ENCODE measurements around the gene KRT6A.

KRT6A gene

GRCh38 chr12:52493172-52493571, at the start of gene KRT6A:
KRT6A (minus strand) TSS chr12:52493257; CDS start chr12:52493188, 69 bp downstream.
- no peak for DNase-seq (ENCODE audit: low spot score)

- no peak for DNase-seq (ENCODE audit: low spot score)
Measured at GRCh38 chr12:52542157-52542556, 49.1 kb upstream of the KRT6A start.

GRCh38 chr12:52541709-52542108, 48.7 kb upstream of the KRT6A start:
- no peak for DNase-seq (ENCODE audit: low spot score)

GRCh38 chr12:52540531-52540930, 47.5 kb upstream of the KRT6A start:
- DNase-seq (ENCODE audit: low spot score), result no peak

GRCh38 chr12:52539821-52540173, 46.7 kb upstream of the KRT6A start:
- no peak for DNase-seq (ENCODE audit: low spot score)

GRCh38 chr12:52539083-52539820, 46.2 kb upstream of the KRT6A start:
- DNase-seq (ENCODE audit: low spot score), result no peak

GRCh38 chr12:52537101-52537500, 44.0 kb upstream of the KRT6A start:
- DNase-seq (ENCODE audit: low spot score), result no peak

GRCh38 chr12:52535574-52535973, 42.5 kb upstream of the KRT6A start:
- DNase-seq (ENCODE audit: low spot score), result no peak

- DNase-seq (ENCODE audit: low spot score), result no peak
Measured at GRCh38 chr12:52534482-52534881, 41.4 kb upstream of the KRT6A start.

- DNase-seq (ENCODE audit: low spot score), result no peak
Measured at GRCh38 chr12:52533686-52534470, 40.8 kb upstream of the KRT6A start.

GRCh38 chr12:52532636-52533035, 39.6 kb upstream of the KRT6A start:
- DNase-seq (ENCODE audit: low spot score), result no peak

- no peak for DNase-seq (ENCODE audit: low spot score)
Measured at GRCh38 chr12:52531566-52532300, 38.7 kb upstream of the KRT6A start.

- no peak for DNase-seq (ENCODE audit: low spot score)
Measured at GRCh38 chr12:52530905-52531304, 37.8 kb upstream of the KRT6A start.

- DNase-seq (ENCODE audit: low spot score), result no peak
Measured at GRCh38 chr12:52530366-52530765, 37.3 kb upstream of the KRT6A start.

GRCh38 chr12:52529846-52530245, 36.8 kb upstream of the KRT6A start:
- no peak for DNase-seq (ENCODE audit: low spot score)

GRCh38 chr12:52529417-52529816, 36.4 kb upstream of the KRT6A start:
- DNase-seq (ENCODE audit: low spot score), result no peak

GRCh38 chr12:52528641-52529143, 35.6 kb upstream of the KRT6A start:
- no peak for DNase-seq (ENCODE audit: low spot score)

- DNase-seq (ENCODE audit: low spot score), result no peak
Measured at GRCh38 chr12:52527121-52527800, 34.2 kb upstream of the KRT6A start.

- no peak for DNase-seq (ENCODE audit: low spot score)
Measured at GRCh38 chr12:52526511-52526951, 33.5 kb upstream of the KRT6A start.

- no peak for DNase-seq (ENCODE audit: low spot score)
Measured at GRCh38 chr12:52525661-52526499, 32.8 kb upstream of the KRT6A start.

Measured in COLO829 (cell line).